Parathyroid adenoma (tissue), 2 donors: Measurements from ENCODE around the gene SHROOM1.
A peak's percentile ranks its signal among the peaks of the same experiment; 100 is the strongest.

Experiments
- H2AFZ ChIP-seq: fragments of 300-600 bp; sonication (generic); one replicate; pipeline ENCODE4 v1.7.0; 2017; ENCODE audit warnings: antibody characterized with exemption, mild to moderate bottlenecking
- H3K27ac ChIP-seq: fragments of 300-600 bp; sonication (generic); one replicate; pipeline ENCODE4 v1.7.0; 2017
- H3K27me3 ChIP-seq: fragments of 300-600 bp; sonication (generic); one replicate; pipeline ENCODE4 v1.7.0; 2017; ENCODE audit warnings: low read length; ENCODE audit not compliant: control insufficient read depth, insufficient read depth
- H3K36me3 ChIP-seq: fragments of 300-600 bp; sonication (generic); one replicate; pipeline ENCODE4 v1.7.0; 2017; ENCODE audit warnings: low read length; ENCODE audit not compliant: control insufficient read depth, insufficient read depth
- H3K4me1 ChIP-seq: fragments of 300-600 bp; sonication (generic); one replicate; pipeline ENCODE4 v1.7.0; 2017; ENCODE audit warnings: control low read depth
- H3K4me2 ChIP-seq: fragments of 300-600 bp; sonication (generic); one replicate; pipeline ENCODE4 v1.7.0; 2017; ENCODE audit warnings: low read length
- H3K4me3 ChIP-seq: fragments of 300-600 bp; sonication (generic); one replicate; pipeline ENCODE4 v1.7.0; 2017; ENCODE audit warnings: low read depth, low read length
- H3K79me2 ChIP-seq: fragments of 300-600 bp; sonication (generic); one replicate; pipeline ENCODE4 v1.7.0; 2017; ENCODE audit warnings: control low read depth
- H3K9ac ChIP-seq: fragments of 300-600 bp; sonication (generic); one replicate; pipeline ENCODE4 v1.7.0; 2017; ENCODE audit warnings: mild to moderate bottlenecking
- H3K9me3 ChIP-seq: fragments of 300-600 bp; sonication (generic); one replicate; pipeline ENCODE4 v1.7.0; 2017; ENCODE audit warnings: low read length; ENCODE audit not compliant: control insufficient read depth
- TF ChIP-seq, protein P1 (sequence below): fragments of 300-600 bp; sonication (generic); IDR thresholded peaks from one replicate; pipeline ENCODE4 v1.7.0; 2017; ENCODE audit warnings: antibody characterized with exemption, mild to moderate bottlenecking
- donor health status: primary hyperparathyroidism.

Gene SHROOM1

DNA sequence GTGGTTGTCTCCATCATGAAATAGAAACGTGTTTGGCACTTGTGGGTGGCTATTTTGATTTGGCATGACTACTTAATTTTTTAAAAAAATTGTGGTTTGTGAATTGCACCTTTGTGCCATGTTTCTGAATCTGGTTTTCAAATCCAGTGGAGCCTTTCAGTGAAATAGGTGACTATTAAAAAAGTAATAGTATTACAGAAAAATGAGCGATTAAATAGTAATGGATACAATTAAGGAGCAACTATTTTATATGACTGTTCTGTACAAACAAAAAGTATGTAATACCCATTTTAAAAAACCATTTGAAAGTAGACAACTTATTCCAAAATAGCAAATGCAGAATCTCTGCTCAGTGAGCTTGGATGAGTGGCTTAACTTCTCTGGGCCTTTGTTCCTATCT lies 14.4 kb downstream of the SHROOM1 start:
- H3K4me1 ChIP-seq = no peaks in the 10 kb centered on the region
- H2AFZ ChIP-seq = no peak overlapping the region
- TF ChIP-seq, protein P1, sequence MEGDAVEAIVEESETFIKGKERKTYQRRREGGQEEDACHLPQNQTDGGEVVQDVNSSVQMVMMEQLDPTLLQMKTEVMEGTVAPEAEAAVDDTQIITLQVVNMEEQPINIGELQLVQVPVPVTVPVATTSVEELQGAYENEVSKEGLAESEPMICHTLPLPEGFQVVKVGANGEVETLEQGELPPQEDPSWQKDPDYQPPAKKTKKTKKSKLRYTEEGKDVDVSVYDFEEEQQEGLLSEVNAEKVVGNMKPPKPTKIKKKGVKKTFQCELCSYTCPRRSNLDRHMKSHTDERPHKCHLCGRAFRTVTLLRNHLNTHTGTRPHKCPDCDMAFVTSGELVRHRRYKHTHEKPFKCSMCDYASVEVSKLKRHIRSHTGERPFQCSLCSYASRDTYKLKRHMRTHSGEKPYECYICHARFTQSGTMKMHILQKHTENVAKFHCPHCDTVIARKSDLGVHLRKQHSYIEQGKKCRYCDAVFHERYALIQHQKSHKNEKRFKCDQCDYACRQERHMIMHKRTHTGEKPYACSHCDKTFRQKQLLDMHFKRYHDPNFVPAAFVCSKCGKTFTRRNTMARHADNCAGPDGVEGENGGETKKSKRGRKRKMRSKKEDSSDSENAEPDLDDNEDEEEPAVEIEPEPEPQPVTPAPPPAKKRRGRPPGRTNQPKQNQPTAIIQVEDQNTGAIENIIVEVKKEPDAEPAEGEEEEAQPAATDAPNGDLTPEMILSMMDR = no peak
- H3K27ac ChIP-seq = no peak overlapping the region
- H3K27me3 ChIP-seq = no peaks in the 10 kb centered on the region
- no peaks in the 10 kb centered on the region for H3K79me2 ChIP-seq
- H3K9me3 ChIP-seq = no peaks in the 10 kb centered on the region
- H3K4me2 ChIP-seq = no peak overlapping the region
- no peak overlapping the region for H3K9ac ChIP-seq
- H3K36me3 ChIP-seq = no peaks in the 10 kb centered on the region
- H3K4me3 ChIP-seq = no peak overlapping the region

DNA sequence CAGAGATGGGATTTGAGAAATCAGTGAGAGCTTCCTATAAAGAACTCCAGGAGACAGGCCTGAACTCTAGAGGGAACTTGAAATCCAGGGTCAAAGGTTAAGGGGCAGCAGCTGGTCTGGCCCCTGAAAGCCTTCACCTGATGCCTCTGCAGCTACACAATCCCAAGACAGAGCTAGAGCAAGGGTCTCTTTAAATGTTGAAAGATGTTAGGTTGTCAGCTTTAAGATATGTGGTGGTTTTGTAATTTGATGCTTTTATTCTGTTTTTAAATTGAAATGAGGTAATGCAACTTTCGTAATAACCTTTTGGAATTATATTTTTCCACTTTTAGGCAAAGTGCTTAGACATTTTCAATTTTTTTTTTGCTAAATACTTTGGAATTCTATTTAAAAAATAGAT lies 15.0 kb downstream of the SHROOM1 start:
- H3K79me2 ChIP-seq = no peaks in the 10 kb centered on the region
- H3K27ac ChIP-seq = no peak overlapping the region
- H3K27me3 ChIP-seq = no peaks in the 10 kb centered on the region
- no peaks in the 10 kb centered on the region for H3K36me3 ChIP-seq
- no peaks in the 10 kb centered on the region for H3K9me3 ChIP-seq
- TF ChIP-seq, protein P1 = no peak
- H3K4me1 ChIP-seq = no peaks in the 10 kb centered on the region
- no peak overlapping the region for H3K9ac ChIP-seq
- H3K4me2 ChIP-seq = no peak overlapping the region
- no peak overlapping the region for H3K4me3 ChIP-seq
- H2AFZ ChIP-seq = no peak overlapping the region

DNA sequence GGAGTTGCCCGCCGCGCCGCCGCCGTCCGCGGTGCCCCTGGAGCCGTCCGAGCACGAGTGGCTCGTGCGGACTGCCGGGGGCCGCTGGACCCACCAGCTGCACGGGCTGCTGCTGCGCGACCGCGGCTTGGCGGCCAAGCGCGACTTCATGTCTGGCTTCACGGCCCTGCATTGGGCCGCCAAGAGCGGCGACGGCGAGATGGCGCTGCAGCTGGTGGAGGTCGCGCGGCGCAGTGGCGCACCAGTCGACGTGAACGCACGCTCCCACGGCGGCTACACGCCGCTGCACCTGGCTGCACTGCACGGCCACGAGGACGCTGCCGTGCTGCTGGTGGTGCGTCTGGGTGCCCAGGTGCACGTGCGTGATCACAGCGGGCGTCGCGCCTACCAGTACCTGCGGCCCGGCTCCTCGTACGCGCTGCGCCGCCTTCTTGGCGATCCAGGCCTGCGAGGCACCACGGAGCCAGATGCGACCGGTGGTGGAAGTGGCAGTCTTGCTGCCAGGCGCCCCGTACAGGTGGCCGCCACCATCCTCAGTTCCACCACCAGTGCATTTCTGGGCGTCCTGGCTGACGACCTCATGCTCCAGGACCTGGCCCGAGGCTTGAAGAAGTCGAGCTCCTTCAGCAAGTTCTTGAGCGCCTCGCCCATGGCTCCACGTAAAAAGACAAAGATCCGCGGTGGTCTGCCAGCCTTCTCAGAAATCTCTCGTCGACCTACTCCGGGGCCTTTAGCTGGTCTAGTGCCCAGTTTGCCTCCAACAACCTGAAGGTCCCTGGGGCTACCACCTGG lies 15.7 kb downstream of the SHROOM1 start:
- Histone ChIP-seq H3K36me3 (no peaks in the 10 kb centered on the region), H3K9me3 (no peaks in the 10 kb centered on the region), H2AFZ (no peak overlapping the region), H3K79me2 (no peaks in the 10 kb centered on the region), H3K4me2 (no peak overlapping the region), H3K4me1 (no peaks in the 10 kb centered on the region), H3K9ac (no peak overlapping the region), H3K27ac (no peak overlapping the region), H3K4me3 (no peak overlapping the region), H3K27me3 (no peaks in the 10 kb centered on the region)
- TF ChIP-seq, protein P1 = no peak

DNA sequence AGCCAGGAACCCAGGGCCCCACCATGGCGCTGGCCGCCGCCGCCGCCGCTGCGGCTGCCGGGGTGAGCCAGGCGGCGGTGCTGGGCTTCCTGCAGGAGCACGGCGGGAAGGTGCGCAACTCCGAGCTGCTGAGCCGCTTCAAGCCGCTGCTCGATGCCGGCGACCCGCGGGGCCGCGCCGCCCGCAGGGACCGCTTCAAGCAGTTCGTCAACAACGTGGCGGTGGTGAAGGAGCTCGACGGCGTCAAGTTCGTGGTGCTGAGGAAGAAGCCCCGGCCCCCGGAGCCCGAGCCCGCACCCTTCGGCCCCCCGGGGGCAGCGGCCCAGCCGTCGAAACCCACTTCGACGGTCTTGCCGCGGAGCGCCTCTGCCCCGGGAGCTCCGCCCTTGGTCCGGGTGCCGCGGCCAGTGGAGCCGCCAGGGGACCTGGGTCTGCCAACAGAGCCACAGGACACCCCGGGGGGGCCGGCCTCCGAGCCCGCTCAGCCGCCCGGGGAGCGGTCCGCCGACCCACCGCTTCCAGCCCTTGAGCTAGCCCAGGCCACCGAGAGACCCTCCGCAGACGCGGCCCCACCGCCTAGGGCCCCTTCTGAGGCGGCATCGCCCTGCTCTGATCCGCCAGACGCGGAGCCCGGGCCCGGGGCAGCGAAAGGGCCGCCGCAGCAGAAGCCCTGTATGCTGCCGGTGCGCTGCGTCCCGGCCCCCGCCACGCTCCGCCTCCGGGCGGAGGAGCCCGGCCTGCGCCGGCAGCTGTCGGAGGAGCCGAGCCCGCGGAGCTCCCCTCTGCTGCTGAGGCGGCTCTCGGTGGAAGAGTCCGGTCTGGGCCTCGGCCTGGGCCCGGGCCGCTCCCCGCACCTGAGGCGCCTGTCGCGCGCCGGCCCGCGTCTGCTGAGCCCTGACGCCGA lies 16.6 kb downstream of the SHROOM1 start:
- Histone ChIP-seq H3K9me3 (no peaks in the 10 kb centered on the region), H3K27me3 (no peaks in the 10 kb centered on the region), H3K4me1 (no peaks in the 10 kb centered on the region), H3K79me2 (no peaks in the 10 kb centered on the region), H3K36me3 (no peaks in the 10 kb centered on the region), H3K27ac (no peak overlapping the region), H2AFZ (peak overlapping the region; percentile 93), H3K9ac (no peak overlapping the region), H3K4me3 (peak overlapping the region; percentile 40), H3K4me2 (peak overlapping the region; percentile 67)
- TF ChIP-seq, protein P1 = no peak
